DND-41 (cell line): ENCODE data around the gene TFEB.

Source experiments
- ATAC-seq: fragments of 200-7000 bp; cut with Tn5 transposase; 3 replicates; pipeline ENCODE4 v1.9.1; 2021; ENCODE audit warnings: low read depth; ENCODE audit not compliant: insufficient read depth
- DNase-seq: peaks from one replicate; pipeline ENCODE4 v3.0.0-alpha.2; 2020
- H2AFZ ChIP-seq: 2 replicates; pipeline ENCODE4 v1.6.0; 2012; ENCODE audit warnings: low read depth, low read length
- H3K27ac ChIP-seq: 2 replicates; pipeline ENCODE4 v1.5.1; 2012; ENCODE audit warnings: low read length, inconsistent platforms
- H3K27me3 ChIP-seq: fragments of 200-600 bp; sonication (generic); 2 replicates; pipeline ENCODE4 v1.6.0; 2012; ENCODE audit warnings: low read length, mild to moderate bottlenecking, inconsistent platforms; ENCODE audit not compliant: insufficient read depth, poor library complexity
- H3K36me3 ChIP-seq: 2 replicates; pipeline ENCODE4 v1.5.1; 2012; ENCODE audit warnings: low read length, inconsistent platforms; ENCODE audit not compliant: insufficient read depth
- H3K4me1 ChIP-seq: 2 replicates; pipeline ENCODE4 v1.5.1; 2012; ENCODE audit warnings: mild to moderate bottlenecking, low read length; ENCODE audit not compliant: insufficient read depth
- H3K4me2 ChIP-seq: 2 replicates; pipeline ENCODE4 v1.6.0; 2012; ENCODE audit warnings: mild to moderate bottlenecking, moderate library complexity, low read length, inconsistent platforms; ENCODE audit not compliant: insufficient read depth
- H3K4me3 ChIP-seq, 2 experiments: fragments of 200-600 bp in 1 of 2; shearing (Covaris generic) in 1 of 2; 2 replicates each; pipeline ENCODE4 v1.5.1; 2012 to 2016; ENCODE audit warnings: inconsistent platforms in 2 of 2, low read length in 2 of 2, mild to moderate bottlenecking in 2 of 2, low read depth in 1 of 2, moderate library complexity in 1 of 2
- H3K79me2 ChIP-seq: 2 replicates; pipeline ENCODE4 v1.6.0; 2012; ENCODE audit warnings: low read length, inconsistent platforms; ENCODE audit not compliant: insufficient read depth
- H3K9ac ChIP-seq: 2 replicates; pipeline ENCODE4 v1.6.0; 2012; ENCODE audit warnings: low read depth, mild to moderate bottlenecking, inconsistent platforms, low read length, moderate library complexity
- H3K9me3 ChIP-seq: 2 replicates; pipeline ENCODE4 v1.5.1; 2012; ENCODE audit warnings: low read length, moderate library complexity, mild to moderate bottlenecking, inconsistent platforms; ENCODE audit not compliant: insufficient read depth, severe bottlenecking
- H4K20me1 ChIP-seq: 2 replicates; pipeline ENCODE4 v1.6.0; 2012; ENCODE audit warnings: low read length; ENCODE audit not compliant: insufficient read depth
- EZH2 ChIP-seq: IDR thresholded peaks from 3 replicates; pipeline ENCODE4 v1.6.1; 2012; ENCODE audit warnings: borderline replicate concordance, low read depth, mild to moderate bottlenecking, moderate library complexity, low read length, inconsistent platforms; ENCODE audit not compliant: severe bottlenecking
- TF ChIP-seq, protein P1 (sequence below): IDR thresholded peaks from 2 replicates; pipeline ENCODE4 v1.5.1; 2012; ENCODE audit warnings: borderline replicate concordance, low read length, moderate library complexity, mild to moderate bottlenecking; ENCODE audit not compliant: poor library complexity, severe bottlenecking; ENCODE audit errors: extremely low read depth

The TFEB gene

DNA sequence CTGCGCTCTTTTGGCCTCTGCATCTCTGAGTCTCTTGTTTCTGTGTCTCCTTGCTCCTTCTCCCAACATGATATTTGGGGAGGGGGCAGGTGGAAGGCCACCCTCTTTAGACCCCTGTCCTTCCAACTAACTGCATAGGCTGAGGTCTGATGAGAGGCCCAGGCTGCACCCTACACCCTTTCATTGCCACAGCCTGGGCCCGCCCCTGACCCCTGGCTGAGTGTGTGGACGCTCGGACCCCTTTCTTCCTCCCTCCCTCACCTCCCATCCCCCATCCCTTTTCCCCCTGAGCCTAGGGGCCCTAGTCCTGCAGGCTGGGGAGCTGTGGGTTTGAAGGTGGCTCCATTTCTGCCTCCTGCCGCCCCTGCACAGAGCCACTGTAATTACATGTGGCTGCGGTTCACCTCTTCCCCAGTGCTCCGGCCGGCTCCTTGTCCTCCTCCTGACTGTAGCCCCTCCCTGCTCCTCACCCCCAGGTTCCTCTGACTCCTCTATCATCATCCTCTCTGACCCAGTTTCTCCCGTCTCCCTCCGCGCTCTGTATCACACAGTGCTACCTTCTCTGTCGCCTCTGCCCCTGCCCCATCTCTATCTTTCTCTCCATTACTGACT lies 90.3 kb downstream of the TFEB start:
- Histone ChIP-seq H2AFZ (no peak overlapping the region), H3K4me1 (no peaks in the 10 kb centered on the region), H3K27me3 (no peaks in the 10 kb centered on the region), H3K9ac (no peak overlapping the region), H3K9me3 (no peaks in the 10 kb centered on the region), H3K27ac (no peak overlapping the region), H3K79me2 (no peaks in the 10 kb centered on the region), H3K4me2 (no peak overlapping the region), H3K36me3 (peaks cover 11% of the 10 kb centered on the region), H3K4me3 (no peak overlapping the region), H4K20me1 (no peaks in the 10 kb centered on the region; the same call in 1 of the 2 replicates)
- ATAC-seq (no peak), DNase-seq (no peak)
- no peak for TF ChIP-seq EZH2
- TF ChIP-seq, protein P1, sequence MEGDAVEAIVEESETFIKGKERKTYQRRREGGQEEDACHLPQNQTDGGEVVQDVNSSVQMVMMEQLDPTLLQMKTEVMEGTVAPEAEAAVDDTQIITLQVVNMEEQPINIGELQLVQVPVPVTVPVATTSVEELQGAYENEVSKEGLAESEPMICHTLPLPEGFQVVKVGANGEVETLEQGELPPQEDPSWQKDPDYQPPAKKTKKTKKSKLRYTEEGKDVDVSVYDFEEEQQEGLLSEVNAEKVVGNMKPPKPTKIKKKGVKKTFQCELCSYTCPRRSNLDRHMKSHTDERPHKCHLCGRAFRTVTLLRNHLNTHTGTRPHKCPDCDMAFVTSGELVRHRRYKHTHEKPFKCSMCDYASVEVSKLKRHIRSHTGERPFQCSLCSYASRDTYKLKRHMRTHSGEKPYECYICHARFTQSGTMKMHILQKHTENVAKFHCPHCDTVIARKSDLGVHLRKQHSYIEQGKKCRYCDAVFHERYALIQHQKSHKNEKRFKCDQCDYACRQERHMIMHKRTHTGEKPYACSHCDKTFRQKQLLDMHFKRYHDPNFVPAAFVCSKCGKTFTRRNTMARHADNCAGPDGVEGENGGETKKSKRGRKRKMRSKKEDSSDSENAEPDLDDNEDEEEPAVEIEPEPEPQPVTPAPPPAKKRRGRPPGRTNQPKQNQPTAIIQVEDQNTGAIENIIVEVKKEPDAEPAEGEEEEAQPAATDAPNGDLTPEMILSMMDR, result no peak

DNA sequence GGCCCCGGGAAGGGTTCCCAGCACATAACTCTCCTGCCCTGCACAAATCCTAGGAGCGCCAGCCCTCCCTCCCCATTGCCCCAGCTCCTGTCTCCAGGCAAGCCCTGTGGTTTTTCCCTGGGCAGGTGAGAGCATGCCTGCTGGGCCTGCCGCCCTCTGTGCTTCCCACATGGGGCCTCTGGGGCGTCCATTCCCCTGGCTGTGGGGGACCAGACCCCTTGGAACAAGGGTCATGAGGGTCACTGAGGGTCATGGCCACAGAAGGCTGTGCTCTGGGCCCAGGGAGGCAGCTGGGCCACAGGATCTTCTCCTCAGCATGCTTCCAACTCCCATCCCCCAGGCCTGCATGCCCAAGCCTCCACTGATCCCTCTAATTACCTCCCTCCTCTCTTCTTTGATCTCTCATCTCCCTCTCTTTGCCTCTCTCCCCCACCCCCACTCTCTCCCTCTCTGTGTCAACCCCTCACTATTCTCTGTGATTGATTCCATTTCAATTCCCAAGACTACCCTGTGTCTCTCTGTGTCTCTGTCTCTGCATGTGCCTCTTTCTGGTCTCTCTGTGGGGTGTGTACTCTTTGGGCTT lies 91.0 kb downstream of the TFEB start:
- Histone ChIP-seq H3K9me3 (no peaks in the 10 kb centered on the region), H2AFZ (no peak overlapping the region), H4K20me1 (no peaks in the 10 kb centered on the region; the same call in 1 of the 2 replicates), H3K27me3 (no peaks in the 10 kb centered on the region), H3K4me2 (no peak overlapping the region), H3K4me1 (peaks cover 6% of the 10 kb centered on the region), H3K36me3 (peaks cover 11% of the 10 kb centered on the region), H3K4me3 (no peak overlapping the region), H3K79me2 (no peaks in the 10 kb centered on the region), H3K27ac (no peak overlapping the region), H3K9ac (no peak overlapping the region)
- ATAC-seq (no peak), DNase-seq (no peak)
- no peak for TF ChIP-seq EZH2
- TF ChIP-seq, protein P1, result no peak

DNA sequence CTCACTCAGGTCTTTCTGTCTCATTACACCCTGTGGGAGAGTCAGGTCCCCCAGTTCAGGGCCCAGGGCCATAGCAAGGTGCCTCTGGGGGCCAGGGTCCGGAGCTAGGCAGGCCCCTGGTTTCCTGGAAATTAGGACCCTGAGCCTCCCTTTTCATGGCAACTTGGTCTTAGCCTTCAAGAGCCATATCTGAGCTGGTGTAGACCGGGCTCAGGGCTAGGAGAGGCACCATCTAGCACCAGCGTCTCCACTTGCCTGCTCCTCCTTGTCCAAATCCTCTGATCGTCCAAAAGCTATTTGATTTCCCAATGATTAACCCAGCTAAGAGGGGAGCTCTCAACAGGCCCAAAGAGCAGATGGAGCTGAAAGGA lies 91.5 kb downstream of the TFEB start:
- no peak overlapping the region for H3K4me2 ChIP-seq

More for the DNA sequence above, 91.5 kb downstream of the TFEB start:
- Histone ChIP-seq H4K20me1 (no peaks in the 10 kb centered on the region; the same call in 1 of the 2 replicates), H3K27ac (0 out of 2 replicates have a peak overlapping the region, but pooled peaks have one; percentile 30), H3K9ac (no peak overlapping the region), H3K9me3 (no peaks in the 10 kb centered on the region), H3K79me2 (no peaks in the 10 kb centered on the region), H3K36me3 (peaks cover 11% of the 10 kb centered on the region), H3K27me3 (peaks cover 1% of the 10 kb centered on the region), H3K4me1 (peaks cover 11% of the 10 kb centered on the region), H3K4me3 (no peak overlapping the region), H2AFZ (no peak overlapping the region)
- DNase-seq, result no peak
- no peak for ATAC-seq
- TF ChIP-seq, protein P1, result no peak
- no peak for TF ChIP-seq EZH2
